NCI-H1436 (cell line): Measurements from ENCODE around the gene IL17A.

Experiments used
- DNase-seq: peaks from one replicate; lab custom pipeline; 2025; lab: John Stamatoyannopoulos, UW

Gene IL17A

GRCh38 chr6:52216932-52217575 is 30.9 kb downstream of the IL17A start:
- DNase-seq: no peak

GRCh38 chr6:52217761-52218160 is 31.6 kb downstream of the IL17A start:
- no peak for DNase-seq

- no peak for DNase-seq
Measured at GRCh38 chr6:52221302-52221701, 35.1 kb downstream of the IL17A start.

- DNase-seq: no peak
Measured at GRCh38 chr6:52227495-52227894, 41.3 kb downstream of the IL17A start.

GRCh38 chr6:52230685-52231084 is 44.5 kb downstream of the IL17A start:
- no peak for DNase-seq

- DNase-seq: no peak
Measured at GRCh38 chr6:52231406-52232127, 45.4 kb downstream of the IL17A start.

GRCh38 chr6:52233005-52233404 is 46.8 kb downstream of the IL17A start:
- DNase-seq: no peak

GRCh38 chr6:52233975-52234823 is 48.0 kb downstream of the IL17A start:
- DNase-seq: no peak
